Rectal smooth muscle tissue (tissue), 1 donor: ENCODE measurements around the gene CLEC9A.

Source experiments
- H3K27ac ChIP-seq: one replicate; pipeline ENCODE4 v1.7.0; 2013; ENCODE audit warnings: low read depth, low read length, inconsistent platforms
- H3K27me3 ChIP-seq: one replicate; pipeline ENCODE4 v1.7.0; 2013; ENCODE audit warnings: low read length; ENCODE audit not compliant: control insufficient read depth, insufficient read depth
- H3K36me3 ChIP-seq: one replicate; pipeline ENCODE4 v1.7.0; 2013; ENCODE audit warnings: low read length; ENCODE audit not compliant: control insufficient read depth, insufficient read depth
- H3K4me1 ChIP-seq: one replicate; pipeline ENCODE4 v1.7.0; 2013; ENCODE audit warnings: low read length; ENCODE audit not compliant: control insufficient read depth, insufficient read depth
- H3K4me3 ChIP-seq: one replicate; pipeline ENCODE4 v1.7.0; 2013; ENCODE audit warnings: low read length
- H3K9ac ChIP-seq: one replicate; pipeline ENCODE4 v1.7.0; 2013; ENCODE audit warnings: low read length

Gene CLEC9A

DNA sequence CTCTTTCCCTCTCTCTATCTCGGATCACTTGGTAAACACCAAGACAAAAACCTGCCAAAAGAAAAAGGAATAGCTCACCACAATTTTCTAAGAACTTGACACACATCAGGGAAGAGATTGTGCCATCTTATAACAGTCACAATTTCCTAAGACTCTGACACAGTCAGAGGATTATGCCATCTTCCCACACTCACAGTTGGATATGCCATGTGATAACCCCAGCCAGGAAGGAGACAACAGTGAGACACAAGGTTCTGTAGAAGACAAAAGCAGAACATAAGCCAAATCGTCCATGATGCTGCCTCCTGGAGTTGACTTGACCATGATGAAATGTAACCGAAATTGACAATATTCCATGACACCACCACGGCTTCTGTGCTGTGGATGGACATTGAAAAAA, 2.8 kb upstream of the CLEC9A start:
- no peaks in the 10 kb centered on the region for H3K36me3 ChIP-seq
- H3K9ac ChIP-seq: no peak overlapping the region
- H3K4me1 ChIP-seq: no peaks in the 10 kb centered on the region
- no peak overlapping the region for H3K27ac ChIP-seq
- no peaks in the 10 kb centered on the region for H3K27me3 ChIP-seq
- H3K4me3 ChIP-seq: no peak overlapping the region

DNA sequence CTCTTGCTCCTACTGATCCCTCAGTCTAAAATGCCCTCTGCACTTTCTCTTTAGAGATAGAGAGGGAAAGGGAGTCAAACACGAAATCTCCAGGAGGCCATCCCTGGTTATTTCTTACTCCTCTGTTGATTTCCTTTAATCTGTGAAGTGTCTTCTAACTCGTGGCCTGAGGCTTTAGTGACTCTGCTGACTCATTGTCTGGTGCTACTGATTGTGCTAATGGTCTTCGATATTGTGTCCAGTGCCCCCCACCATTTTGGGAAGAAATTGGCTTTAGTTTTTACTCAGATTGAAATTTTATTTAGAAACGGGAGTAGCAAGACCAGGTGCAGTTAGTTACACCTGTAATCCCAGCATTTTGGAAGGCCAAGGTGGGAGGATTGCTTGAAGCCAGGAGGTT, 839 bp downstream of the CLEC9A start:
- no peak overlapping the region for H3K4me3 ChIP-seq
- no peaks in the 10 kb centered on the region for H3K36me3 ChIP-seq
- H3K4me1 ChIP-seq: no peaks in the 10 kb centered on the region
- no peak overlapping the region for H3K27ac ChIP-seq
- H3K9ac ChIP-seq: no peak overlapping the region
- H3K27me3 ChIP-seq: no peaks in the 10 kb centered on the region

DNA sequence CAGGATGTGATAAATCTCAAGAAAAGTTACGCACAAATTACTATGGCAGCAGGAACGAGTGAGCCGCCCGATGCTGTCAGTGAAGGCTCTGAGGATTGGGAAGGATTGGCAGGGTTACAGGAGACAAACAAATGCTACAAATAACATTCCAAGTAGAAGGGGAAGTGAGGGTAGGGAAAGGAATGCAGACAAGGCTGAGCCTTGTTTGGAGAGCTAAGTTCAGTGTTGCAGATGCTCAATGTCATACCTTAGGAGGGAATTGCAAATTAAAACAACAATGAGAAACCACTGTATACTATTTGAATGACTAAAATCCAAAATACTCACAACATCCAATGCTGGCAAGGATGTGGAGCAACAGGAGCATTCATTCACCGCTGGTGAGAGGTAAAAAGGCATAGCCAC, 1.3 kb downstream of the CLEC9A start:
- H3K4me3 ChIP-seq: no peak overlapping the region
- H3K27ac ChIP-seq: no peak overlapping the region
- H3K9ac ChIP-seq: no peak overlapping the region
- H3K27me3 ChIP-seq: no peaks in the 10 kb centered on the region
- H3K4me1 ChIP-seq: no peaks in the 10 kb centered on the region
- H3K36me3 ChIP-seq: no peaks in the 10 kb centered on the region

DNA sequence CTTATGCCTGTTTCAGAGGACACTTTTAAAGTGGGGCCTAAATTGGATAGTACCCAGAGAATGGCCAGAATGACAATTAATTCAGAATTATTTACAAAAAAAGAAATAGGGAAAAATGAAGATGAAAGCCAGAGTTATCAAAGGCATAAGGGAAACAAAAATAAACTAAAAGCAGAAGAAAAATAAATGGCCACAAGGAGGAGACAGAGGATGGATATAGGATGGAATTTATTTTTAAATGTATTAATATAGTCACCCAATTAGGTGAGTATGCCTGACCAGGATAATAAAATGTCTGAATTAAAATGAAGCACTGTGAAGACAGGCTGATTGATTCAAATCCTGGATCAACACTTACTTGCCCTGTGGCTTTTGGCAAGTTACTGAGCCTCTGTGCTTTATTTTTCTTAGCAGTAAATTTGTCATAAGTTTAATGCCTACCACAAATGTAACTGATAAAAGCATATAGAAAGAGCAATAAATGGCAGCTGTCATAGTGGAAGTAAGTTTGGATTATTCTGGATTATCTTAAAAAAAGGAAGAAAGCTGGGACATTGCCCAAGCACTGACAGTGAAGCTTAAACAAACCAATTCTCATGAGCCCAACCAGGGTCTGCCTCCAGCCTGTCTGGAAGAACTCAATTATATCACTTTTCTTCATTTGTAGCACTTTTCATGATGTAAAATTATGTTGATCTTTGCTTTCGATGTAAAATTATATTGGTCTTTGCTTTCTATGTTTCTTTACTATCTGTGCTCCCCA, 3.5 kb downstream of the CLEC9A start:
- Histone ChIP-seq H3K4me1 (no peaks in the 10 kb centered on the region), H3K27ac (no peak overlapping the region), H3K36me3 (no peaks in the 10 kb centered on the region), H3K9ac (no peak overlapping the region), H3K4me3 (no peak overlapping the region), H3K27me3 (no peaks in the 10 kb centered on the region)

DNA sequence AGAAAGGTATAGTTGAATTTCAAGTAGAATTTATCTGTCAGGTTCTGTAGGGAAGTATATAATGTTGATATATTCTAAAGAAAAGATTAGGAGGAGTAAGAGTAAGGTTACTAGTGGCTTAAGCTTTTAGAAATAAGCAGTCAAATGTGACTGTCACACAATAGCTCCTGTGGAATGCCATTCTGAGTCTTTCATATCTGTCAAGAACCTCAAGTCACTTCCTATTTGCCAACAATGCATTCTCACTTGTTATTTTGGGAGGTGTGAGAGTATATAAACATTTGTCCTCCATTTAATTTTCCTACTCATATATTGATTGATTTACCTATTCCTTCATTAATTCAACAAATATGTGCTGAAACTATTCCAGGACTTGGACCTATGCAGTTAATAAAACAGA, 11.7 kb downstream of the CLEC9A start:
- Histone ChIP-seq H3K27me3 (no peaks in the 10 kb centered on the region), H3K9ac (no peak overlapping the region), H3K36me3 (no peaks in the 10 kb centered on the region), H3K27ac (no peak overlapping the region), H3K4me3 (no peak overlapping the region), H3K4me1 (no peaks in the 10 kb centered on the region)

DNA sequence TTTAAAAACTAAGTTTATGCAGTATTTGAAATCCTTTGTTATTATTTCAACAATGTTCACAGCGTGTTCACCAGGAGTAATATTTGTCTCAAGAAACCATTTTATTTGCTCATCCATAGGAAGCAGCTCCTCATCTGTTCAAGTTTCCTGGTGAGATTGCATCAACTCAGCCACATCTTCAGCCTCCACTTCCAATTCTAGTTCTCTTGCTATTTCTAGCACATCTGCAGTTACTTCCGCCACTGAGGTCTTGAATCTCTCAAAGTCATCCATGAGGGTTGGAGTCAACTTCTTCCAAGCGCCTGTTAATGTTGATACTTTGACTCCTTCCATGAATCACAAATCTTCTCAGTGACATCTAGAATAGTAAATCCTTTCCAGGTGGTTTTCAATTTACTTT, 18.0 kb downstream of the CLEC9A start:
- Histone ChIP-seq H3K4me3 (no peak overlapping the region), H3K27ac (no peak overlapping the region), H3K27me3 (no peaks in the 10 kb centered on the region), H3K36me3 (no peaks in the 10 kb centered on the region), H3K9ac (no peak overlapping the region), H3K4me1 (no peaks in the 10 kb centered on the region)

DNA sequence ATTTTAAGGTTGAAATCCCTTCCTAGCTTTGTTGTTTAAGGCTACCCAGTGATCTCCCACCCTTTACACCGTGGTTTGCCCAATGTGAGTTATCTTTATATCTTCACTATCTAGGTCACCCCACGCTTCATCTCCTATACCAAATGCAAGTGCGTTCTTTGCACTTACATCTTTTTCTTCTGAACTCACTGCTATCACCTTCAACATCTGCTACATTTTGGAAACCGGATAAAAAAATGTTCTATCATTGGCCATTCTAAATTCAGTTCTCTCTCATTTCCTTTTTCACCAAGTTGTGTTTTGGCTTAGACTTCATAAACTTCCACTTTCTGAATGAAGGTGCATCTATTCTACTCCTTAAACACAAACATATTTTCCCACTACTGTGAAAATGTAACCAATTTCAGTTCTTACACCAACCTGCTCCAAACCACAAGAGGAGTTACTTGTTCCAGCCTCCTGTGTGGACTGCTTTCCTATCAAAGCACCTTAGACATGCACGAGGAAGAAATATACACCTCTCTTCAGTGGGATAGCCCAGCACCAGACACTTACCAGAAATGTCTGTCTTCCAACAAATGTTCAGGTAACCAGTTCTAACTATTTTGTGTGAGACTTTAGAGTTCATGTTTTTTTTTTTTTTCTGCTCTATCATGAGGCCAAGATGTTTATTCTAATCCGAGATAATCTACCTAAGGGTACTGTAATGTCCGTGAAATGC, 21.9 kb downstream of the CLEC9A start:
- no peaks in the 10 kb centered on the region for H3K36me3 ChIP-seq
- H3K4me3 ChIP-seq: no peak overlapping the region
- no peaks in the 10 kb centered on the region for H3K27me3 ChIP-seq
- no peak overlapping the region for H3K9ac ChIP-seq
- H3K27ac ChIP-seq: no peak overlapping the region
- no peaks in the 10 kb centered on the region for H3K4me1 ChIP-seq

DNA sequence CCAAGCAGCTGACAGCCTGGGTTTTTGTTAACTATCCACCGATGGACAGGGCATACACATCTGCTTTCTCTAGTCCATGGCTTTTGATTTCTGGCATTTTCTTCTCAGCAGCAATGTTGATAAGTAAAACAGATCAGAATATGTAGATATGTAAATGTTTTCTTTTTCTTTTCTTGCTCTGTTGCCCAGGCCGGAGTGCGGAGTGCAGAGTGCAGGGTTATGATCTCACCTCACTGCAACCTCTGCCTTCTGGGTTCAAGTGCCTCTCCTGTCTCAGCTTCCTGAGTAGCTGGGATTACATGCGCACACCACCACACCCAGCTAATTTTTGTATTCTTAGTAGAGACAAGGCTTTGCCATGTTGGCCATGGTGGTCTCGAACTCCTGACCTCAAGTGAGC, 27.9 kb downstream of the CLEC9A start:
- Histone ChIP-seq H3K36me3 (no peaks in the 10 kb centered on the region), H3K9ac (no peak overlapping the region), H3K27me3 (no peaks in the 10 kb centered on the region), H3K27ac (no peak overlapping the region), H3K4me1 (no peaks in the 10 kb centered on the region), H3K4me3 (no peak overlapping the region)

DNA sequence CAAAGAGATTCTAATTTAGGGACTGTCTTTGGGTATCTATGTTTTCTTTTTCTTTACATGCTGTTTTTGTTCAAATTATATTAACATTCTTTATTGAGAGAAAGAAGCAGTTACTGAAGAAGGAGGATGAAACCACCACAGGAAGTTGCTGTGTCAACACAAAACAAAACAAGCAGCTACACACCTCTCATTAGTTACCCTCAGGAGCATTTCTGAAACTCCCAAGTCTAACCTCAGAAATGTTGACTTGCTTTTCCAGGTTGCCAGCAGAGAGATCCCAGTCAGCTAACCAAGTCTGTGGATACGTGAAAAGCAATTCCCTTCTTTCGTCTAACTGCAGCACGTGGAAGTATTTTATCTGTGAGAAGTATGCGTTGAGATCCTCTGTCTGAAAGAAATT, 34.8 kb downstream of the CLEC9A start:
- Histone ChIP-seq H3K27ac (no peak overlapping the region), H3K36me3 (no peaks in the 10 kb centered on the region), H3K27me3 (no peaks in the 10 kb centered on the region), H3K4me3 (no peak overlapping the region), H3K4me1 (no peaks in the 10 kb centered on the region), H3K9ac (no peak overlapping the region)

DNA sequence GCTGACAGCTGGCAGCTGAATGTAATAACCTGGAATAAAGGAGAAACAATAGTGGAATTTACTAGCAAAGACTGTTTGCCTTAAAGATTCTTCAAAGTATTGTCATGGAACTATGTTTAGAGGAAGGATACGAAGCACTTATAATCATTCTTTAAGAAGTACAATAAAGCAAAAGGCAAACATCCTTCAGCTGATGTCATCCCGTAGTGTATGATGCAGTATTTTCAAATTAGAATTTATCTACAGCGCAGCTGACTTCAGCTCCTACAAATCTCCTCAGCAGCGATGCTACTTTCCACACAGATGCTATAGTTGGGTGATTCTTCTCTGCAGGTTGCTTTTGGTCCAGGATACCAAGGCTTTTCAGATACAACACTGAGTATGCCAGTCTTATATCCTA, 36.8 kb downstream of the CLEC9A start:
- Histone ChIP-seq H3K9ac (no peak overlapping the region), H3K27me3 (no peaks in the 10 kb centered on the region), H3K27ac (no peak overlapping the region), H3K4me3 (no peak overlapping the region), H3K4me1 (no peaks in the 10 kb centered on the region), H3K36me3 (no peaks in the 10 kb centered on the region)

DNA sequence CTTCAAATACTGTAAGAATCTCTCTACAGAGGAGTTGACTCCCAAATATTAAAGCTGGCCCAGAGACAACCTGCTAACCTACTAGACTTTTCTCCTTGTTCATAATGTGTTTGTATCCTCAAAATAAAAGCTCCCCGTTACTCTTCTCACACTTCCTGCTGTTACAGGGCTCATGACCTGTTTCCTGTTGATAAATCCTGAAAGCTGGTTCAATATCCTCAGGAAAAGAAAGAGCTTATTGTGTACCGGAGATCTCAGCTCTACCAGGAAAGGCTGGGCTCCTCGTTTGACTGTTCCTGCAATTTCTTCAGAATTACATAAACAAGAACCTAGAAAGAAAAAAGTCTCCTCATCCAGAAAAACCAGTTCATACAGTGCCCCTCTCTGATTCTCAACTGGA, 37.5 kb downstream of the CLEC9A start:
- Histone ChIP-seq H3K4me1 (no peaks in the 10 kb centered on the region), H3K27ac (no peak overlapping the region), H3K27me3 (no peaks in the 10 kb centered on the region), H3K4me3 (no peak overlapping the region), H3K36me3 (no peaks in the 10 kb centered on the region), H3K9ac (no peak overlapping the region)

DNA sequence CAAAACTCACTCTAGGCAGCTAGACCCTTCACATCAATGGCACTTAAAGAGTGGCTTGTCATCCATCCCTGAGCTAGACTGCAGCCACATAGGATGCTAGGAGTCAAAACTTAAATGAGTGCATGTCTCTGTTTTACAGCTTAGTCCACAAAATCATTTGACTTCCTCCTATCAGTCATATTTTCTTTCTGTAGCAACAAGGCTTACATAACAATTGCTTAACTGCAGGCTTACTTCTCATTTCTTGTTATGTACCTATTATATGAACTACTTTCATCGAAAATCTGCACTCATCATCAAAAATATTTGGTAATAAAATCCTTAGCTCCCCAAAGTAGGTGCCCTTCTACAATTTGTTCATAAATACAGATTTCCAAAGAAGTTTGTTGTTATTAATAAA, 38.2 kb downstream of the CLEC9A start:
- Histone ChIP-seq H3K36me3 (no peaks in the 10 kb centered on the region), H3K27ac (peak overlapping the region; percentile 38), H3K4me1 (no peaks in the 10 kb centered on the region), H3K4me3 (no peak overlapping the region), H3K9ac (no peak overlapping the region), H3K27me3 (no peaks in the 10 kb centered on the region)

DNA sequence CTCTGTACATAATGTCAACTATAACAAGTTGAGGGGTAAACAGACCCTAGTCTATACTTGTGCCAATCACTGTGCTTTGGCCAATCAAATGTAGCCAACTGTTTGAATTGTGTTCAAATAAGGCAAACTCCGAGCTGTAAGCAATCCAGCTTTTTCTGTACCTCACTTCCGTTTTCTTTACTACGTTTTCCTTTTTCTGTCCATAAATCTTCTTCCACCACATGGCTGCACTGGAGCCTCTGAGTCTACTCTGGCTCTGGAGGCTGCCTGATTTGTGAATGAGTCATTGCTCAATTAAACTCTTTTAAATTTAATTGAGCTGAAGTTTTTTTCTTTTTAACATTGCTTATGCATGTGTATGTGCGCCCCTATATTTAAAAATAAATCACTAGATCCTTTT, 38.6 kb downstream of the CLEC9A start:
- no peak overlapping the region for H3K4me3 ChIP-seq
- peak overlapping the region; percentile 38 for H3K27ac ChIP-seq
- H3K27me3 ChIP-seq: no peaks in the 10 kb centered on the region
- H3K36me3 ChIP-seq: no peaks in the 10 kb centered on the region
- H3K9ac ChIP-seq: no peak overlapping the region
- no peaks in the 10 kb centered on the region for H3K4me1 ChIP-seq
